HG02759 (cell line): ENCODE data around the gene SERP1.
"Not testable (repeated sequence)": the region's sequence is repeated elsewhere in the genome, so short reads cannot be mapped to it uniquely, and the experiment has no call there.

Experiments used
- ATAC-seq: cut with Tn5 transposase; IDR thresholded peaks from one replicate; pipeline ENCODE4 v1.9.1; 2021; ENCODE audit warnings: mild to moderate bottlenecking, moderate library complexity; ENCODE audit not compliant: unreplicated experiment

The SERP1 gene

GRCh38 chr3:150540297-150540696 is 6.0 kb downstream of the SERP1 start:
- no peak for ATAC-seq

GRCh38 chr3:150538324-150539208 is 7.7 kb downstream of the SERP1 start:
- no peak for ATAC-seq

GRCh38 chr3:150535204-150535603 is 11.1 kb downstream of the SERP1 start:
- no peak for ATAC-seq

GRCh38 chr3:150531775-150532174 is 14.5 kb downstream of the SERP1 start:
- ATAC-seq, result no peak

GRCh38 chr3:150528354-150528797 is 17.9 kb downstream of the SERP1 start:
- ATAC-seq, result no peak

GRCh38 chr3:150527464-150528255 is 18.6 kb downstream of the SERP1 start:
- ATAC-seq, result no peak

- no peak for ATAC-seq
Observed at GRCh38 chr3:150523538-150523937, 22.8 kb downstream of the SERP1 start.

GRCh38 chr3:150521463-150521862 is 24.8 kb downstream of the SERP1 start:
- ATAC-seq, result no peak

- ATAC-seq, result no peak
Observed at GRCh38 chr3:150520408-150520807, 25.9 kb downstream of the SERP1 start.

GRCh38 chr3:150519026-150519425 is 27.3 kb downstream of the SERP1 start:
- no peak for ATAC-seq

- ATAC-seq, result no peak
Observed at GRCh38 chr3:150515210-150515609, 31.1 kb downstream of the SERP1 start.

- no peak for ATAC-seq
Observed at GRCh38 chr3:150511122-150511821, 35.0 kb downstream of the SERP1 start.

GRCh38 chr3:150509780-150510179 is 36.5 kb downstream of the SERP1 start:
- no peak for ATAC-seq

- no peak for ATAC-seq
Observed at GRCh38 chr3:150508401-150508800, 37.9 kb downstream of the SERP1 start.

- no peak for ATAC-seq
Observed at GRCh38 chr3:150504483-150504882, 41.8 kb downstream of the SERP1 start.

- ATAC-seq, result no peak
Observed at GRCh38 chr3:150503402-150504099, 42.7 kb downstream of the SERP1 start.

GRCh38 chr3:150500960-150501359 is 45.3 kb downstream of the SERP1 start:
- ATAC-seq, result not testable (repeated sequence)

- ATAC-seq, result no peak
Observed at GRCh38 chr3:150497956-150498355, 48.3 kb downstream of the SERP1 start.

- no peak for ATAC-seq
Observed at GRCh38 chr3:150495563-150496168, 50.6 kb downstream of the SERP1 start.

GRCh38 chr3:150495149-150495548 is 51.1 kb downstream of the SERP1 start:
- ATAC-seq, result no peak
